HepG2 (cell line): ENCODE results near the gene RHOT2. TPM values are rescaled to one million over a fixed set of nuclear protein-coding genes. Genes with fewer than 3 reads are reported as not detected.

Experiments used
- ARID4A ChIP-seq: sonication (generic); formaldehyde crosslinking; IDR thresholded peaks from 2 replicates; pipeline ENCODE4 v1.5.0; 2020; ENCODE audit warnings: mild to moderate bottlenecking, missing genetic modification reagents, borderline replicate concordance
- ATF3 ChIP-seq: sonication (generic); formaldehyde crosslinking; IDR thresholded peaks from 2 replicates; pipeline ENCODE4 v1.4.0; 2020; ENCODE audit warnings: missing genetic modification reagents
- HIVEP1 ChIP-seq: sonication (generic); formaldehyde crosslinking; IDR thresholded peaks from 2 replicates; pipeline ENCODE4 v1.4.0; 2020; ENCODE audit warnings: mild to moderate bottlenecking, missing genetic modification reagents
- HOXA7 ChIP-seq: sonication (generic); formaldehyde crosslinking; IDR thresholded peaks from 2 replicates; pipeline ENCODE4 v1.8.1; 2022; ENCODE audit warnings: mild to moderate bottlenecking, missing genetic modification reagents, moderate library complexity
- JUN ChIP-seq: sonication (generic); formaldehyde crosslinking; IDR thresholded peaks from 2 replicates; pipeline ENCODE4 v1.4.0; 2020; ENCODE audit warnings: mild to moderate bottlenecking, missing genetic modification reagents
- KDM1A ChIP-seq: IDR thresholded peaks from 2 replicates; pipeline ENCODE4 v1.6.1; 2016; ENCODE audit warnings: missing compliant biosample characterization
- MZF1 ChIP-seq: sonication (generic); formaldehyde crosslinking; IDR thresholded peaks from 2 replicates; pipeline ENCODE4 v1.8.1; 2023; ENCODE audit warnings: mild to moderate bottlenecking, missing genetic modification reagents, borderline replicate concordance
- SMARCC2 ChIP-seq: fragments of 450-650 bp; IDR thresholded peaks from 2 replicates; pipeline ENCODE4 v1.6.1; 2017; ENCODE audit warnings: antibody characterized with exemption, mild to moderate bottlenecking
- ZBTB40 ChIP-seq, 2 experiments: fragments of 450-650 bp in 1 of 2; sonication (generic) in 1 of 2; formaldehyde crosslinking in 1 of 2; IDR thresholded peaks; 2 replicates each; pipeline versions ENCODE4 v1.6.1 to v1.8.0; 2016 to 2022; ENCODE audit warnings: antibody characterized with exemption in 1 of 2, mild to moderate bottlenecking in 1 of 2, missing genetic modification reagents in 1 of 2
- ZFYVE20 ChIP-seq: sonication (generic); formaldehyde crosslinking; IDR thresholded peaks from 2 replicates; pipeline ENCODE4 v1.8.0; 2023; ENCODE audit warnings: low read depth, mild to moderate bottlenecking, moderate library complexity, missing genetic modification reagents, borderline replicate concordance
- ZNF331 ChIP-seq: sonication (generic); formaldehyde crosslinking; IDR thresholded peaks from 2 replicates; pipeline ENCODE4 v1.4.0; 2020; ENCODE audit warnings: missing genetic modification reagents
- ZNF446 ChIP-seq: sonication (generic); formaldehyde crosslinking; IDR thresholded peaks from 2 replicates; pipeline ENCODE4 v1.5.0; 2020; ENCODE audit warnings: mild to moderate bottlenecking, missing genetic modification reagents
- polyA plus RNA-seq, 8 experiments: library from polyadenylated mRNA; depleted of rRNA in 3 of 8; stranded (reverse) in 7 of 8; unstranded in 1 of 8; fragments of >200 nt; fragmentation: Illumina TruSeq in 4 of 8; extraction: Trizol in 4 of 8; gene quantifications; 2 replicates each; pipeline versions ENCODE4 v1.2.1 to v1.2.3, GENCODE V29; 2011 to 2016; ENCODE audit warnings: low read depth in 4 of 8, missing spikeins in 1 of 8, mixed read lengths in 1 of 8; ENCODE audit not compliant: insufficient read depth in 1 of 8
- total RNA-seq, 5 experiments: library from RNA; depleted of rRNA; stranded (reverse); fragments of >200 nt; fragmentation: Illumina TruSeq; extraction: Trizol; gene quantifications; 2 replicates each; pipeline ENCODE4 v1.2.3, GENCODE V29; 2016; ENCODE audit warnings: low read depth in 1 of 5

RHOT2 gene
- total and polyA plus RNA-seq, 2 of the 13 experiments (the other 11 are each of a cell fraction or from before 2014, with no cell fraction given) = 63.6 to 76.9 TPM

- TF ChIP-seq ARID4A (CRISPR knock-in tag) (peak; percentile 46; the same call in 1 of the 2 replicates), ZNF331 (CRISPR knock-in tag) (peak; percentile 79; the same call in 1 of the 2 replicates), SMARCC2 (no peak), ZNF446 (CRISPR knock-in tag) (peak; percentile 97; the same call in 1 of the 2 replicates), HIVEP1 (CRISPR knock-in tag) (no peak), ATF3 (CRISPR knock-in tag) (peak; percentile 21; the same call in 1 of the 2 replicates), ZFYVE20 (peak; percentile 89; the same call in 1 of the 2 replicates), KDM1A (CRISPR knock-in tag) (no peak), JUN (CRISPR knock-in tag) (no peak), MZF1 (no peak), ZBTB40 (IDR thresholded peaks at IDR 0.05) (no peak), ZBTB40 (CRISPR knock-in tag; IDR thresholded peaks at IDR 0.05) (no peak), HOXA7 (CRISPR knock-in tag) (no peak)
Measured at GRCh38 chr16:700684-701584, 33.0 kb downstream of the RHOT2 start (continued).
